Limb (tissue), 2 donors: ENCODE results near the gene TNFSF9.
"Not testable (repeated sequence)": the region's sequence is repeated elsewhere in the genome, so short reads cannot be mapped to it uniquely, and the experiment has no call there.

Source experiments
- DNase-seq, 2 donors: peaks; one replicate each; pipeline ENCODE4 v3.0.0-alpha.2; 2016; ENCODE audit errors: extremely low spot score in 2 of 2

The TNFSF9 gene

GRCh38 chr19:6571167-6571566, 40.3 kb downstream of the TNFSF9 start:
- DNase-seq, result no peak

- no peak for DNase-seq
Measured at GRCh38 chr19:6572217-6572616, 41.4 kb downstream of the TNFSF9 start.

GRCh38 chr19:6573350-6573749, 42.5 kb downstream of the TNFSF9 start:
- DNase-seq, result no peak

GRCh38 chr19:6576869-6577475, 46.1 kb downstream of the TNFSF9 start:
- DNase-seq, result no peak

- DNase-seq, result no peak
Measured at GRCh38 chr19:6577476-6578125, 46.8 kb downstream of the TNFSF9 start.

- DNase-seq, result no peak
Measured at GRCh38 chr19:6579450-6580178, 48.8 kb downstream of the TNFSF9 start.

GRCh38 chr19:6580313-6580712, 49.5 kb downstream of the TNFSF9 start:
- DNase-seq, result no peak

GRCh38 chr19:6582515-6583484, 52.0 kb downstream of the TNFSF9 start:
- not testable (repeated sequence) for DNase-seq
